GM12872 (cell line): ENCODE measurements around the gene LMTK3.

Source experiments
- TF ChIP-seq, protein P1 (sequence below): IDR thresholded peaks from 3 replicates; pipeline ENCODE4 v1.5.1; 2011; ENCODE audit warnings: low read depth, mild to moderate bottlenecking, low read length, moderate library complexity; ENCODE audit not compliant: insufficient read depth

The LMTK3 gene

DNA sequence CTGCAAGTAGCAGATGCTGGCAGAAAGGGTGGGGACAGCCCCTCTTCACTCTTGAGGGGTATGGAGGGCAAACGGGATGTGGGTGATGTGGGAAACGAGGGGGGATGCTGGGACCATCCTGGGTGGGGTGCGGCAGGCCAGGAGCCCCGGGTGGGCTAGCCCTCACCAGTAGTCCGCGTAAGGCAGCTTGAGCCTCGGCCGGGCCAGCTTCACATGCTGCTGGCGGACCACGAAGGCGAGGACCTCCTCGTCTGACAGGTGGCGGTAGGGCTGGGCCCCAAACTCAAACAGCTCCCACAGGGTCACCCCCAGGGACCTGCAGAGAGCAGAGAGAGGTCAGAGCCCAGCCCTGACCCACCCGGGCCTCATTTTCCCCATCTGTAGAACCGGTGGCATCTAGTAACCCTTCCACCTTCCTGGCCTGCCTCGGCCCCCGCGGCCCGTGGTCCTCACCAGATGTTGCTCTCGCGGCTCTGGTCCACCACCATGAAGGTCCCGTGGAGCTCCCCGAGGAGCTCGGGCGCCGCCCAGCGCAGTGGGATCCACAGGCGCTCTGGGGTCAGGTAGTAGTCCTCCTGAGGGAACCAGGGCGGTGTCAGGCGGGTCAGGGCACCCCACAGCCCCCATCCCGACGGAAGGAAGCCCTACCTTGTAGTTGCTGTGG is 10.7 kb downstream of the LMTK3 start:
- TF ChIP-seq, protein P1, sequence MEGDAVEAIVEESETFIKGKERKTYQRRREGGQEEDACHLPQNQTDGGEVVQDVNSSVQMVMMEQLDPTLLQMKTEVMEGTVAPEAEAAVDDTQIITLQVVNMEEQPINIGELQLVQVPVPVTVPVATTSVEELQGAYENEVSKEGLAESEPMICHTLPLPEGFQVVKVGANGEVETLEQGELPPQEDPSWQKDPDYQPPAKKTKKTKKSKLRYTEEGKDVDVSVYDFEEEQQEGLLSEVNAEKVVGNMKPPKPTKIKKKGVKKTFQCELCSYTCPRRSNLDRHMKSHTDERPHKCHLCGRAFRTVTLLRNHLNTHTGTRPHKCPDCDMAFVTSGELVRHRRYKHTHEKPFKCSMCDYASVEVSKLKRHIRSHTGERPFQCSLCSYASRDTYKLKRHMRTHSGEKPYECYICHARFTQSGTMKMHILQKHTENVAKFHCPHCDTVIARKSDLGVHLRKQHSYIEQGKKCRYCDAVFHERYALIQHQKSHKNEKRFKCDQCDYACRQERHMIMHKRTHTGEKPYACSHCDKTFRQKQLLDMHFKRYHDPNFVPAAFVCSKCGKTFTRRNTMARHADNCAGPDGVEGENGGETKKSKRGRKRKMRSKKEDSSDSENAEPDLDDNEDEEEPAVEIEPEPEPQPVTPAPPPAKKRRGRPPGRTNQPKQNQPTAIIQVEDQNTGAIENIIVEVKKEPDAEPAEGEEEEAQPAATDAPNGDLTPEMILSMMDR = no peak

DNA sequence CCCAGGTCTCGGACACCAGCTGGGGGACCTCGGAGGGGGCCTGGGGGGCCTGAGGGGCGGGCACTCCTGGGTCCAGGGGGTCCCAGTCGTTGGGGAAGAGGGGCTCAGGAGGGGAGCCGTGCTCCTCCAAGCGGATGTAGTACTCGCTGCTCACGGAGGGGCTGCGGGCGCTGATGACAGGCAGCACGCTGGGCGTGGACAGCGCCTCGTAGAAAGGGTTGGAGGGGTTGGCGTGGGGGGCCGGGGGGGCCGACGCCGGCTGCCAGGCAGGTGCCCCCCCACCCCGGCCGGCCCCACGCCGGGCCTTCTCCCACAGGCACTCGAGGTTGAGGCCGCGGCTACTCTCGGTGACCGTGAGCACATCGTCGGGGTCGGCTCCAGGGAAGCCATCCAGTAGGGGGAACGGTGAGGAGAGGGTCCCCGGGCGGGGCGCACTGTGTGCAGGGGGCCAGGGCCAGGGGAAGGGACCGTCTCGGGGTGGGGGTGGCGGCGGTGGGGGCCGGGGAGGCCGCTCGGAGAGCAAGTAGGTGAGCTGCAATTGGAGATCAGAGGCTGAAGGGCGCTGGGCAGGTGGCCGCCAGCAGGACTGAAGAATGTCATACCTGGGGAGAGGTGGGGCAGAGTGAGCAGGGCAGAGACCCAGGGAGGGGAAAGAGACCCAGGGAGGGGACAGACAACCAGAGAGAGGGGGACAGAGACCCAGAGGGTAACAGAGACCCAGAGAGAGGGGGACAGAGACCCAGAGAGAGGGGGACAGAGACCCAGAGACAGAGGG is 12.1 kb downstream of the LMTK3 start:
- TF ChIP-seq, protein P1 = no peak

DNA sequence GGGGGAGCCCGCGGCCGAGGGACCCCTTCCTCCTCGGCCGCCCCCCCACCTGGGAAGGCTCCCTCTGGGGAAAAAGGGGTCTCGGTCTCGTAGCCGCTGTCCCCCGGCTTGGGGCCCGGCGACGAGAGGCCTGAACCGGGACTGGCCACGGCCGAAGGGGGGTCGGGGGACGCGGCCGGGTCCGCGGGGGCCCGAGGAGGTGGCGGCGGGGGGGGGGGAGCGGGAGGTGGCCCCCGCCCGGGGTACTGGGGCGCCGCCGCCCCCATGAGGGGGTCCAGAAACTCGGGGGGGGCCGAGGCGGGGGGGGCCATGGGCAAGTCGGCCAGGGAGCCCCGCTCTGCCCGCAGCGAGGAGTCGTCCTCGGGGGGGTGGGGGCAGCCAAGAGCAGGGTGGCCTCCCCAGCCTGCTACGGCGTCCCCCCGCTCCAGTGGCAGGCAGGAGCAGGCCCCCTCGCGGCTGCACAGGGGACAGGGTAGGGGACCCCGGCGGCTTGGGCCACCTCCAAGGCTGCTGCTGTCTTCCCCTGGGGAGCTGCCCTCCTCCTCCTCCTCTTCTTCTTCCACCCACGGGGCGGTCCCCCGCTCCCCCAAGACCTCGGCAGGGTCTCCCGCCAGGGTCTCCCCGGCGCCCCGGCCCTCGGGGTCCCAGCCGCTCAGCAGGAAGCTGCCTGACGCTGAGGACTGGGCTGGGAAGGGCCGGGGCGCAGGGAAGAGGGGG is 12.9 kb downstream of the LMTK3 start:
- TF ChIP-seq, protein P1 = no peak

DNA sequence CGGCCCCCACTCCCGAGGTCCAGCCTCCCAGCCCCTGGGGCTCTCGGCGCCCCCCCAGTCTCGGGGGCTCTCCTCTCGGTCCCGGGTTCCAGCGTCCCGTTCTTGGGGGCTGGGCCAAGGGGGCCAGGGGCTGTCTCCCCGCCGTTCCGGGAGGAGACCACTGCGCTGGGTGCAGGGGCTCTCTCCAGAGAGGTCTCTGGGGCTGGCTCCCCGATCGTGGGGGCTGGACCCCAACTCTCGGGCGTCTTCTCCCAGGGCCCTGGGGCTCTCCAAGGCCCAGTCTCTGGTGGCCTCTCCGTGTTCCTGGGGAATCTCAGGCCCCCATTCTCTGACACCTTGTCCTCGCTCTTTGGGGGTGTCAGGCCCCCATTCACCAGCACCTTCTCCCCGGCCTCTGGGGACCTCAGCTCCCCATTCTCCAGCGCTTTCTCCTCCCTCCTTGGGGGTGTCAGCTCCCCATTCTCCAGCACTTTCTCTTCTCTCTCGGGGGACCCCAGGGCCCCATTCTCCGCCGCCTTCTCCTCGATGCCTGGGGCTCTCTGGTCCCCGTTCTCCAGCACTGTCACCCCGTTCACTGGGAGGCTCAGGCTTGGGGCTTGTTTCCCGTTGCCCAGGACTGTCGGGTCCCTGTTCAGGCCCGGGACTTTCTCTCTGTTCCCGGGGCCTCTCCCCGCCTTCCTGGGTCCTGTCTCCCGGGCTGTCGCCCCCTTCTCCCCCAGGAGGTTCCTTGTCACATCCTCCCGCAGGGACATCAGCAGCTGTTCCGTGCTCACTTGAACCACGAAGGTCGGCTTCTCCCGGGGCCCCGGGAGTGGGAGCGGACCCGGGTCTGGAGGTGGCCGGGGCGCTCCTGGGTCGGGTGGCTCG is 13.7 kb downstream of the LMTK3 start:
- TF ChIP-seq, protein P1 = no peak

DNA sequence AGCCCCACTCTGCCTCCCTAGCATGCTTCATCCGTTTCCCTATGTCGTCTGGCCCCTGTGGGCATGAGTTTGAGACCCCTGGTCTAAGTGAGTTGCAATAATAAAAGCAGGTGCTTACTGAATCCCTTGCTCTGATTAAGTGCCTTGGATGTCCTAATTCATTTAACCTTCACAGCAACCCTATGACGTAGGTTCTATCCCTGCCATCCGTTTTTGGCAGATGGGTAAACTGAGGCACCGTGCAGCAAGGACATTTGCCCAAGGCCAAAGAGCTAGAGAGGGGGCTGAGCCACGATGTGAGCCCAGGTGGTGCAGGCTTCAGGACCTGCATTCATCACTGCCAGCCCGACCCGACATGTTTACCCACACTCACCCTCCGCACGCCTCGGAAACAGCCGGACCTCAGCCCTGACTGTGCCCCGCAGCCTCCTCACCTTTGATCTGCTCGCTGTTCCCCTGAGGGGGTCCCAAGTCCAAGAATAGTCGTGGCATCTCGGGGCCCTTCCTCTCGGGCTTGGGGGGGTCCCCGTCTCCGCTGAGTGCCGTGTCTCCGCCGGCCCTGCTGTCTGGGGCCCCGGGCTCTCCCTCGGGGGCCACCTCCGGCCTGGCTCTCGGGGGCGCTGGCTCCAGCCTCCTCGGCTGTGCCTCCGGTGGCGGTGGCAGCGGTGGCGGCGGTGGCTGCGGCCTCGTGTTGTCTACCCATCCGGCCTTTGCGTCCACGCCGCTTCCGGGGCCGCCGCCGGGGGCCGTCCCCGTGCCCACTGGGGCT is 14.5 kb downstream of the LMTK3 start:
- TF ChIP-seq, protein P1 = no peak

DNA sequence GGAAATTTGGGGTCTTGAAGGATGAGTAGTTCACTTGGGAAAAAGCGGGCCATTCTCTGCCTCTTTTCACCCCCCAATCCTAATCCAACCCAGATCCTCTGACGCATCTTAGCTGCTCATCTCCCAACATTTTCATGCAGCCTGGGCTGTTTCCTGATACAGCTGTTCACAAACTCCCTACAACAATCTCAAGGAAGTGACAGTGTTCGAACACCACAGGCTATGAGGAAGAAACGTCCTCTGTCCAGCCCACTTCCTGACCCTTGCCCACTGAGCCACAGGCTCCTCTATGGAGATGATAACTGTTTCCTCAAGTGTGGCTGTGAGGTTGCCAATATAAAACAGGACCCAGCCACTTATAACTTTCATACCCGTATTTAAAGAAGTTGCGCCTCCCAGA is 16.2 kb downstream of the LMTK3 start:
- TF ChIP-seq, protein P1 = no peak
